Type B pancreatic cell (in vitro differentiated cells): ENCODE data around the gene NAA25. TPM values are rescaled to one million over a fixed set of nuclear protein-coding genes. Genes with fewer than 3 reads are reported as not detected.
"Not testable (repeated sequence)": the region's sequence is repeated elsewhere in the genome, so short reads cannot be mapped to it uniquely, and the experiment has no call there.

Source experiments
- DNase-seq: peaks from one replicate; pipeline ENCODE4 v3.0.0; 2021; ENCODE audit warnings: mixed read lengths; ENCODE audit not compliant: unreplicated experiment; ENCODE audit errors: extremely low spot score
- H3K27ac Mint-ChIP-seq: 2 replicates; pipeline ENCODE4 v1.8.0; 2021; ENCODE audit warnings: mild to moderate bottlenecking, mixed read lengths
- H3K27me3 Mint-ChIP-seq: 2 replicates; pipeline ENCODE4 v1.8.0; 2021; ENCODE audit warnings: mixed read lengths
- H3K36me3 Mint-ChIP-seq: 2 replicates; pipeline ENCODE4 v1.8.0; 2021; ENCODE audit warnings: mixed read lengths
- H3K4me1 Mint-ChIP-seq: one replicate; pipeline ENCODE4 v1.8.0; 2021; ENCODE audit warnings: mixed read lengths; ENCODE audit not compliant: unreplicated experiment
- H3K4me3 Mint-ChIP-seq: 2 replicates; pipeline ENCODE4 v1.8.0; 2021; ENCODE audit warnings: mild to moderate bottlenecking, mixed read lengths
- H3K9me3 Mint-ChIP-seq: 2 replicates; pipeline ENCODE4 v1.8.0; 2021; ENCODE audit warnings: mixed read lengths
- CTCF ChIP-seq: fragments of 200-600 bp; sonication (generic); conservative IDR thresholded peaks from 2 replicates; pipeline ENCODE4 v1.5.0; 2021; ENCODE audit warnings: antibody characterized with exemption, mild to moderate bottlenecking
- total RNA-seq: library from RNA; stranded (reverse); gene quantifications from 2 replicates; pipeline ENCODE4 v1.2.1, GENCODE V29; 2021; ENCODE audit warnings: low replicate concordance

The NAA25 gene
- total RNA-seq, 1 donor from 2014 or later = 35.9 TPM

- DNase-seq = no peak
- Mint-ChIP-seq H3K9me3 (no peaks in the 10 kb centered on the region), H3K27ac (no peak overlapping the region), H3K27me3 (no peaks in the 10 kb centered on the region), H3K4me3 (no peak overlapping the region), H3K36me3 (peaks cover 26% of the 10 kb centered on the region), H3K4me1 (no peaks in the 10 kb centered on the region)
- no peak for TF ChIP-seq CTCF
These were observed 45.3 kb downstream of the NAA25 start for GRCh38 chr12:112063273-112063672.

- DNase-seq = no peak
- no peak overlapping the region for H3K27ac Mint-ChIP-seq
These were observed 47.4 kb downstream of the NAA25 start for GRCh38 chr12:112061137-112061536.

GRCh38 chr12:112049351-112049750 lies 59.2 kb downstream of the NAA25 start:
- H3K4me1 Mint-ChIP-seq = no peaks in the 10 kb centered on the region
- no peaks in the 10 kb centered on the region for H3K9me3 Mint-ChIP-seq
- H3K36me3 Mint-ChIP-seq = peaks cover 26% of the 10 kb centered on the region
- H3K27ac Mint-ChIP-seq = no peak overlapping the region
- TF ChIP-seq CTCF = no peak
- no peak for DNase-seq
- H3K4me3 Mint-ChIP-seq = no peak overlapping the region
- no peaks in the 10 kb centered on the region for H3K27me3 Mint-ChIP-seq

More at GRCh38 chr12:112061137-112061536, 47.4 kb downstream of the NAA25 start:
- TF ChIP-seq CTCF = no peak
- Mint-ChIP-seq H3K9me3 (no peaks in the 10 kb centered on the region), H3K4me1 (no peaks in the 10 kb centered on the region), H3K4me3 (no peak overlapping the region), H3K27me3 (no peaks in the 10 kb centered on the region), H3K36me3 (peaks cover 19% of the 10 kb centered on the region)

GRCh38 chr12:112046003-112046402 lies 62.6 kb downstream of the NAA25 start:
- no peaks in the 10 kb centered on the region for H3K9me3 Mint-ChIP-seq
- no peak for TF ChIP-seq CTCF
- no peak for DNase-seq
- H3K4me1 Mint-ChIP-seq = no peaks in the 10 kb centered on the region
- H3K27ac Mint-ChIP-seq = no peak overlapping the region
- no peaks in the 10 kb centered on the region for H3K27me3 Mint-ChIP-seq
- H3K36me3 Mint-ChIP-seq = peaks cover 19% of the 10 kb centered on the region
- no peak overlapping the region for H3K4me3 Mint-ChIP-seq

GRCh38 chr12:112036614-112037013 lies 72.0 kb downstream of the NAA25 start:
- H3K27ac Mint-ChIP-seq, DNase-seq, H3K4me3 Mint-ChIP-seq, H3K9me3 Mint-ChIP-seq, H3K4me1 Mint-ChIP-seq, H3K27me3 Mint-ChIP-seq: not testable (repeated sequence)
- H3K36me3 Mint-ChIP-seq = peaks cover 35% of the 10 kb centered on the region

GRCh38 chr12:112035219-112035785 lies 73.3 kb downstream of the NAA25 start:
- no peaks in the 10 kb centered on the region for H3K27me3 Mint-ChIP-seq
- H3K4me1 Mint-ChIP-seq = no peaks in the 10 kb centered on the region
- TF ChIP-seq CTCF = no peak
- no peaks in the 10 kb centered on the region for H3K9me3 Mint-ChIP-seq
- DNase-seq = no peak
- no peak overlapping the region for H3K4me3 Mint-ChIP-seq
- peaks cover 38% of the 10 kb centered on the region for H3K36me3 Mint-ChIP-seq
- no peak overlapping the region for H3K27ac Mint-ChIP-seq
